ENCODE measurements around the gene ACTR2.

DNA sequence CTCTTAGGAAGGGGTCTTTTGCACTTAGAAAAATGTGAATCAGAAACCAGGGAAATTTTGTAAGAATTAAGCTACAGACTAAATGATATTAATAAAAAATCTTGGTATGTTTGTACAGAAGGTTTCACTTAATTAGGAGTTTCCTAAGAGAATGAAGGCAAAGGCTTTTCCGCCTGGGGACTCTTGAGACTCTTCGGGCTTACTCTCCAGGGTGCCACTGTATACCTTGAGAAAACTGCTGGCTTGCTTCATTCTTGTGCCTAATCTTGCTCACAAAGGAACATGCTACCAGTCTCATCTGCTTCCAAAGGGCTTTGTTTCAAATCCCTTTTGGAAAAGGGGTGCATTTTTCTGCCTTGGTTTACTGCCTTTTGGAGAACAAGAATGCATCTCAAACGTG is 49.5 kb downstream of the ACTR2 start:
- TF ChIP-seq, protein P1, sequence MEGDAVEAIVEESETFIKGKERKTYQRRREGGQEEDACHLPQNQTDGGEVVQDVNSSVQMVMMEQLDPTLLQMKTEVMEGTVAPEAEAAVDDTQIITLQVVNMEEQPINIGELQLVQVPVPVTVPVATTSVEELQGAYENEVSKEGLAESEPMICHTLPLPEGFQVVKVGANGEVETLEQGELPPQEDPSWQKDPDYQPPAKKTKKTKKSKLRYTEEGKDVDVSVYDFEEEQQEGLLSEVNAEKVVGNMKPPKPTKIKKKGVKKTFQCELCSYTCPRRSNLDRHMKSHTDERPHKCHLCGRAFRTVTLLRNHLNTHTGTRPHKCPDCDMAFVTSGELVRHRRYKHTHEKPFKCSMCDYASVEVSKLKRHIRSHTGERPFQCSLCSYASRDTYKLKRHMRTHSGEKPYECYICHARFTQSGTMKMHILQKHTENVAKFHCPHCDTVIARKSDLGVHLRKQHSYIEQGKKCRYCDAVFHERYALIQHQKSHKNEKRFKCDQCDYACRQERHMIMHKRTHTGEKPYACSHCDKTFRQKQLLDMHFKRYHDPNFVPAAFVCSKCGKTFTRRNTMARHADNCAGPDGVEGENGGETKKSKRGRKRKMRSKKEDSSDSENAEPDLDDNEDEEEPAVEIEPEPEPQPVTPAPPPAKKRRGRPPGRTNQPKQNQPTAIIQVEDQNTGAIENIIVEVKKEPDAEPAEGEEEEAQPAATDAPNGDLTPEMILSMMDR (IDR thresholded peaks at IDR 0.05) = no peak
- no peak for TF ChIP-seq POLR2A (IDR thresholded peaks at IDR 0.05)
